ENCODE data around the gene MGST1. TPM values are rescaled to one million over a fixed set of nuclear protein-coding genes. Genes with fewer than 3 reads are reported as not detected.

MGST1 gene
- total RNA-seq = 4.7 and 26.9 TPM in 2 replicates

- no peak for DNase-seq (ENCODE audit: extremely low read depth, low read depth, low spot score)
Measured at GRCh38 chr12:16347391-16348298, at the start of gene MGST1. TSS of gene MGST1 (plus strand) at chr12:16347645. CDS start at chr12:16354253, 6,608 bp downstream.

- DNase-seq (ENCODE audit: extremely low read depth, low read depth, low spot score) = no peak
Measured at GRCh38 chr12:16299403-16299802, 48.0 kb upstream of the MGST1 start.

- DNase-seq (ENCODE audit: extremely low read depth, low read depth, low spot score) = no peak
Measured at GRCh38 chr12:16300122-16300521, 47.3 kb upstream of the MGST1 start.

GRCh38 chr12:16300736-16301135 lies 46.7 kb upstream of the MGST1 start:
- no peak for DNase-seq (ENCODE audit: extremely low read depth, low read depth, low spot score)

- no peak for DNase-seq (ENCODE audit: extremely low read depth, low read depth, low spot score)
Measured at GRCh38 chr12:16303939-16304338, 43.5 kb upstream of the MGST1 start.

GRCh38 chr12:16307856-16308475 lies 39.5 kb upstream of the MGST1 start:
- no peak for DNase-seq (ENCODE audit: extremely low read depth, low read depth, low spot score)

GRCh38 chr12:16310934-16311333 lies 36.5 kb upstream of the MGST1 start:
- no peak for DNase-seq (ENCODE audit: extremely low read depth, low read depth, low spot score)

- no peak for DNase-seq (ENCODE audit: extremely low read depth, low read depth, low spot score)
Measured at GRCh38 chr12:16323010-16323409, 24.4 kb upstream of the MGST1 start.

GRCh38 chr12:16323638-16324037 lies 23.8 kb upstream of the MGST1 start:
- DNase-seq (ENCODE audit: extremely low read depth, low read depth, low spot score) = no peak

- DNase-seq (ENCODE audit: extremely low read depth, low read depth, low spot score) = no peak
Measured at GRCh38 chr12:16324272-16324671, 23.2 kb upstream of the MGST1 start.

GRCh38 chr12:16324772-16325171 lies 22.7 kb upstream of the MGST1 start:
- DNase-seq (ENCODE audit: extremely low read depth, low read depth, low spot score) = no peak

- DNase-seq (ENCODE audit: extremely low read depth, low read depth, low spot score) = no peak
Measured at GRCh38 chr12:16325426-16325825, 22.0 kb upstream of the MGST1 start.

GRCh38 chr12:16327963-16328362 lies 19.5 kb upstream of the MGST1 start:
- DNase-seq (ENCODE audit: extremely low read depth, low read depth, low spot score) = no peak

GRCh38 chr12:16329594-16329993 lies 17.9 kb upstream of the MGST1 start:
- DNase-seq (ENCODE audit: extremely low read depth, low read depth, low spot score) = no peak

- no peak for DNase-seq (ENCODE audit: extremely low read depth, low read depth, low spot score)
Measured at GRCh38 chr12:16330560-16330959, 16.9 kb upstream of the MGST1 start.

GRCh38 chr12:16331998-16332397 lies 15.4 kb upstream of the MGST1 start:
- DNase-seq (ENCODE audit: extremely low read depth, low read depth, low spot score) = no peak

- DNase-seq (ENCODE audit: extremely low read depth, low read depth, low spot score) = no peak
Measured at GRCh38 chr12:16335838-16336237, 11.6 kb upstream of the MGST1 start.

GRCh38 chr12:16344269-16344668 lies 3.2 kb upstream of the MGST1 start:
- DNase-seq (ENCODE audit: extremely low read depth, low read depth, low spot score) = no peak

GRCh38 chr12:16345105-16345504 lies 2.3 kb upstream of the MGST1 start:
- no peak for DNase-seq (ENCODE audit: extremely low read depth, low read depth, low spot score)

GRCh38 chr12:16346958-16347357 lies 487 bp upstream of the MGST1 start:
- DNase-seq (ENCODE audit: extremely low read depth, low read depth, low spot score) = no peak

- no peak for DNase-seq (ENCODE audit: extremely low read depth, low read depth, low spot score)
Measured at GRCh38 chr12:16348435-16349130, 1.1 kb downstream of the MGST1 start.

GRCh38 chr12:16349131-16349460 lies 1.7 kb downstream of the MGST1 start:
- no peak for DNase-seq (ENCODE audit: extremely low read depth, low read depth, low spot score)
